Thyroid gland (tissue), 4 donors: ENCODE results near the gene AKAP6.

Experiments used
- POLR2A ChIP-seq, 2 donors: fragments of 450-650 bp; IDR thresholded peaks; one replicate each; pipeline ENCODE4 v1.6.1; 2017; ENCODE audit warnings: antibody characterized with exemption in 2 of 2, mild to moderate bottlenecking in 2 of 2, moderate library complexity in 1 of 2
- TF ChIP-seq, protein P1 (sequence below), 6 experiments: fragments of 200-600 bp in 3 of 6; fragments of 450-650 bp in 3 of 6; sonication (generic) in 3 of 6; IDR thresholded peaks; one replicate each; pipeline ENCODE4 v1.5.1; 2016 to 2019; ENCODE audit warnings: antibody characterized with exemption in 6 of 6, mild to moderate bottlenecking in 2 of 6, inconsistent platforms in 1 of 6, moderate library complexity in 1 of 6

DNA sequence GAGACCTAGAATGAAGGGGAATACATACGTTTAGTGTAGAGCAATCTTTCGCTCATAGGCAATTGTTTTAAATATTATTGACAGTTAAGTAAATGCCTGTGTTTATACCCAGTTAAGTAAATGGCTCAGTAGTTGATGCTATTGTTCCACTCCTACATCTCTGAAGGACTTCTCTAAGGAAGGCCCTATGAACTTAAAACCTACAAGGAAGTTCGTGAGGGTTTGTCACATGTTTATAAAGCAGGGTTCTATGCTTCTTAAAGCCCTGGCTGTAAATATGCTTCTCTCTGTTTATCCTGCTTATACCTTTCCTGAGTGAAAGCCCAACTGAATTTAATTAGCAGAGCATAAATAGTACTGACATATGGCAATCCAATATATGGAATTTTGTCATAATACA lies 327.5 kb downstream of the AKAP6 start:
- TF ChIP-seq, protein P1, sequence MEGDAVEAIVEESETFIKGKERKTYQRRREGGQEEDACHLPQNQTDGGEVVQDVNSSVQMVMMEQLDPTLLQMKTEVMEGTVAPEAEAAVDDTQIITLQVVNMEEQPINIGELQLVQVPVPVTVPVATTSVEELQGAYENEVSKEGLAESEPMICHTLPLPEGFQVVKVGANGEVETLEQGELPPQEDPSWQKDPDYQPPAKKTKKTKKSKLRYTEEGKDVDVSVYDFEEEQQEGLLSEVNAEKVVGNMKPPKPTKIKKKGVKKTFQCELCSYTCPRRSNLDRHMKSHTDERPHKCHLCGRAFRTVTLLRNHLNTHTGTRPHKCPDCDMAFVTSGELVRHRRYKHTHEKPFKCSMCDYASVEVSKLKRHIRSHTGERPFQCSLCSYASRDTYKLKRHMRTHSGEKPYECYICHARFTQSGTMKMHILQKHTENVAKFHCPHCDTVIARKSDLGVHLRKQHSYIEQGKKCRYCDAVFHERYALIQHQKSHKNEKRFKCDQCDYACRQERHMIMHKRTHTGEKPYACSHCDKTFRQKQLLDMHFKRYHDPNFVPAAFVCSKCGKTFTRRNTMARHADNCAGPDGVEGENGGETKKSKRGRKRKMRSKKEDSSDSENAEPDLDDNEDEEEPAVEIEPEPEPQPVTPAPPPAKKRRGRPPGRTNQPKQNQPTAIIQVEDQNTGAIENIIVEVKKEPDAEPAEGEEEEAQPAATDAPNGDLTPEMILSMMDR (IDR thresholded peaks at IDR 0.05): no peak
- no peak for TF ChIP-seq POLR2A (IDR thresholded peaks at IDR 0.05)
